ENCODE results near the gene TBC1D22A. TPM values are rescaled to one million over a fixed set of nuclear protein-coding genes. Genes with fewer than 3 reads are reported as not detected.

The TBC1D22A gene, protein sequence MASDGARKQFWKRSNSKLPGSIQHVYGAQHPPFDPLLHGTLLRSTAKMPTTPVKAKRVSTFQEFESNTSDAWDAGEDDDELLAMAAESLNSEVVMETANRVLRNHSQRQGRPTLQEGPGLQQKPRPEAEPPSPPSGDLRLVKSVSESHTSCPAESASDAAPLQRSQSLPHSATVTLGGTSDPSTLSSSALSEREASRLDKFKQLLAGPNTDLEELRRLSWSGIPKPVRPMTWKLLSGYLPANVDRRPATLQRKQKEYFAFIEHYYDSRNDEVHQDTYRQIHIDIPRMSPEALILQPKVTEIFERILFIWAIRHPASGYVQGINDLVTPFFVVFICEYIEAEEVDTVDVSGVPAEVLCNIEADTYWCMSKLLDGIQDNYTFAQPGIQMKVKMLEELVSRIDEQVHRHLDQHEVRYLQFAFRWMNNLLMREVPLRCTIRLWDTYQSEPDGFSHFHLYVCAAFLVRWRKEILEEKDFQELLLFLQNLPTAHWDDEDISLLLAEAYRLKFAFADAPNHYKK
- polyA plus RNA-seq: 9.3 and 10.4 TPM in 2 replicates
- polyA minus RNA-seq: 8.2 and 10.5 TPM in 2 replicates

DNA sequence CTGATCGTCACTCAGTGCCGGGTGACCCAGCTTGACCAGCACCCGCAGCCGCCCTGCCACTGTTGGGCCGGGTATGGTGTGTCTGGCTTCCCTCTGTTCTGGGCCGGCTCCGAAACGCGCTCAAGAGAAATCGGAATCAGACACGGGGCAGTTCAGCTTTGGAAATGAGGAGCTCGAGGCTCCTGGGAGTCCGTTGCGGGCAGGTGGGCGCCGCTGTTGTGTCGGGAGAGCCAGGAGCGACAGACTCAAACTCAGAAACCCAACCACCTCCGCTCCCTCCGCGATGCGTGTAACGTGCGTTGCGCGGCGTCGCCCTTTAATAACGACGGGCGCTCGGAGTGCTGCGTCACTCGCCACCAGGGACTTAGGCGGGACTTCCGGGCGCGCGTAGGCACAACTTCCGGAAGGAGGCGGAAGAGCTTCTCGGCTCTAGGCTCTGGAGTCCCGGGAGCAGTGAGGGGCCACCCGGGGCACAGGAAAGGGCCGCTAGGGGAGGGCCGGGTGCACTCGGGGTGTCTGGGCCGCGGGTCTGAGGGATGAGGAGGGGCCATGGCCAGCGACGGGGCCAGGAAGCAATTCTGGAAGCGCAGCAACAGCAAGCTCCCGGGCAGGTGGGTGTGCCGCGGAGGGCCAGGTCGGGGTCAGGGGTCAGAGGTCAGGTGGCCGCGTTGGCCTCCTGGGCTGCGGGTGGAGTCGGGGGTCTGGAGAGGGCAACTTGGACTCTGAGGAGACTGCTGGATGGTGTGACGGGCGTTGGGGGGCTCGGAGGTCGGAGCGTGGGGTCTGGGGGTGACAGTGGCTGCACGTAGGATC, at the start of gene TBC1D22A:
Gene TBC1D22A (plus strand): TSS at position 413 of the 813 bp plus-strand sequence. CDS start 137 bp downstream, at position 550.
- peak within 1 kb of the TSS; percentile 92 for H3K9ac ChIP-seq (ENCODE audit: low read length)
- H3F3A ChIP-seq (ENCODE audit: insufficient read depth, low read length, poor library complexity, severe bottlenecking): no peaks in the 10 kb centered on the region
- no peaks in the 10 kb centered on the region for H3K9me2 ChIP-seq (ENCODE audit: insufficient read depth, low read length)
- H3K4me2 ChIP-seq (ENCODE audit: low read length): peak within 1 kb of the TSS; percentile 93
- peak within 1 kb of the TSS; percentile 87 for H2AFZ ChIP-seq (ENCODE audit: low read depth, low read length)
- H3K4me3 ChIP-seq (ENCODE audit: low read length): peak within 1 kb of the TSS; percentile 81
- no peaks in the 10 kb centered on the region for H3K36me3 ChIP-seq (ENCODE audit: insufficient read depth, low read length)
- H3K9me3 ChIP-seq (ENCODE audit: low read length): no peaks in the 10 kb centered on the region
- TF ChIP-seq EP300 (conservative IDR thresholded peaks at IDR 0.05; ENCODE audit: poor library complexity, severe bottlenecking) (peak; percentile 87), MXI1 (conservative IDR thresholded peaks at IDR 0.05; ENCODE audit: poor library complexity, severe bottlenecking) (peak; percentile 99), RAD21 (conservative IDR thresholded peaks at IDR 0.05) (peak; percentile 42), POLR2AphosphoS5 (IDR thresholded peaks at IDR 0.05) (peak; percentile 98), TAF1 (IDR thresholded peaks at IDR 0.05; ENCODE audit: low read depth) (peak; percentile 86), SMC3 (conservative IDR thresholded peaks at IDR 0.05; ENCODE audit: poor library complexity) (peak; percentile 30), EZH2 (IDR thresholded peaks at IDR 0.05; ENCODE audit: borderline replicate concordance, insufficient read depth, low read length, poor library complexity, severe bottlenecking) (no peak)
- TF ChIP-seq, protein P1, sequence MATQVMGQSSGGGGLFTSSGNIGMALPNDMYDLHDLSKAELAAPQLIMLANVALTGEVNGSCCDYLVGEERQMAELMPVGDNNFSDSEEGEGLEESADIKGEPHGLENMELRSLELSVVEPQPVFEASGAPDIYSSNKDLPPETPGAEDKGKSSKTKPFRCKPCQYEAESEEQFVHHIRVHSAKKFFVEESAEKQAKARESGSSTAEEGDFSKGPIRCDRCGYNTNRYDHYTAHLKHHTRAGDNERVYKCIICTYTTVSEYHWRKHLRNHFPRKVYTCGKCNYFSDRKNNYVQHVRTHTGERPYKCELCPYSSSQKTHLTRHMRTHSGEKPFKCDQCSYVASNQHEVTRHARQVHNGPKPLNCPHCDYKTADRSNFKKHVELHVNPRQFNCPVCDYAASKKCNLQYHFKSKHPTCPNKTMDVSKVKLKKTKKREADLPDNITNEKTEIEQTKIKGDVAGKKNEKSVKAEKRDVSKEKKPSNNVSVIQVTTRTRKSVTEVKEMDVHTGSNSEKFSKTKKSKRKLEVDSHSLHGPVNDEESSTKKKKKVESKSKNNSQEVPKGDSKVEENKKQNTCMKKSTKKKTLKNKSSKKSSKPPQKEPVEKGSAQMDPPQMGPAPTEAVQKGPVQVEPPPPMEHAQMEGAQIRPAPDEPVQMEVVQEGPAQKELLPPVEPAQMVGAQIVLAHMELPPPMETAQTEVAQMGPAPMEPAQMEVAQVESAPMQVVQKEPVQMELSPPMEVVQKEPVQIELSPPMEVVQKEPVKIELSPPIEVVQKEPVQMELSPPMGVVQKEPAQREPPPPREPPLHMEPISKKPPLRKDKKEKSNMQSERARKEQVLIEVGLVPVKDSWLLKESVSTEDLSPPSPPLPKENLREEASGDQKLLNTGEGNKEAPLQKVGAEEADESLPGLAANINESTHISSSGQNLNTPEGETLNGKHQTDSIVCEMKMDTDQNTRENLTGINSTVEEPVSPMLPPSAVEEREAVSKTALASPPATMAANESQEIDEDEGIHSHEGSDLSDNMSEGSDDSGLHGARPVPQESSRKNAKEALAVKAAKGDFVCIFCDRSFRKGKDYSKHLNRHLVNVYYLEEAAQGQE (IDR thresholded peaks at IDR 0.05; ENCODE audit: borderline replicate concordance): peak; percentile 80
- TF ChIP-seq, protein P2, sequence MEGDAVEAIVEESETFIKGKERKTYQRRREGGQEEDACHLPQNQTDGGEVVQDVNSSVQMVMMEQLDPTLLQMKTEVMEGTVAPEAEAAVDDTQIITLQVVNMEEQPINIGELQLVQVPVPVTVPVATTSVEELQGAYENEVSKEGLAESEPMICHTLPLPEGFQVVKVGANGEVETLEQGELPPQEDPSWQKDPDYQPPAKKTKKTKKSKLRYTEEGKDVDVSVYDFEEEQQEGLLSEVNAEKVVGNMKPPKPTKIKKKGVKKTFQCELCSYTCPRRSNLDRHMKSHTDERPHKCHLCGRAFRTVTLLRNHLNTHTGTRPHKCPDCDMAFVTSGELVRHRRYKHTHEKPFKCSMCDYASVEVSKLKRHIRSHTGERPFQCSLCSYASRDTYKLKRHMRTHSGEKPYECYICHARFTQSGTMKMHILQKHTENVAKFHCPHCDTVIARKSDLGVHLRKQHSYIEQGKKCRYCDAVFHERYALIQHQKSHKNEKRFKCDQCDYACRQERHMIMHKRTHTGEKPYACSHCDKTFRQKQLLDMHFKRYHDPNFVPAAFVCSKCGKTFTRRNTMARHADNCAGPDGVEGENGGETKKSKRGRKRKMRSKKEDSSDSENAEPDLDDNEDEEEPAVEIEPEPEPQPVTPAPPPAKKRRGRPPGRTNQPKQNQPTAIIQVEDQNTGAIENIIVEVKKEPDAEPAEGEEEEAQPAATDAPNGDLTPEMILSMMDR (IDR thresholded peaks at IDR 0.05; ENCODE audit: poor library complexity, severe bottlenecking): peak; percentile 11
- no peaks in the 10 kb centered on the region for H3K27me3 ChIP-seq (ENCODE audit: insufficient read depth, low read depth, low read length)
- H4K20me1 ChIP-seq (ENCODE audit: insufficient read depth): no peaks in the 10 kb centered on the region
- H3K27ac ChIP-seq (ENCODE audit: low read length): peak within 1 kb of the TSS; percentile 92
- peaks cover 40% of the 10 kb centered on the region for H3K79me2 ChIP-seq (replicated peaks; ENCODE audit: insufficient read depth, low read length)

DNA sequence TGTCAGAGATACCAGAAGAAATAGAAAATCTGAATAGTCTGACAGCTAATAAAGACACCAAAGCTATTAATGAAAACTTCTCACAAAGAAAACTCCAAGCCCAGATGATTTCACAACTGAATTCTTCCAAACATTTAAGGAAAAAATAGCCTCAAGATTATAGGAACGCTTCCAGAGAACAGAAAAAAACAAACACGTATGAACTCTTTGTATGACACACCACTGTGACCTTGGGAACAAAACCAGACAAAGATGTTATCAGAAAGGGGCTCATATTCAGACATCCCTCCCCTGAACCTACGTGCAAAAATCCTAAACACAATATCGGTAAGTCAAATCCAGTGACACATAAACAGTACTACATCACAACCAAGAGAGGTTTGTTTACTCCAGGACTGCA, 47.9 kb upstream of the TBC1D22A start:
- Histone ChIP-seq H3K36me3 (ENCODE audit: insufficient read depth, low read length) (peaks cover 4% of the 10 kb centered on the region), H3K4me2 (ENCODE audit: low read length) (no peak overlapping the region), H3K9me2 (ENCODE audit: insufficient read depth, low read length) (no peaks in the 10 kb centered on the region)

More for the DNA sequence above, 47.9 kb upstream of the TBC1D22A start:
- Histone ChIP-seq H3K27ac (ENCODE audit: low read length) (no peak overlapping the region), H3K79me2 (replicated peaks; ENCODE audit: insufficient read depth, low read length) (no peaks in the 10 kb centered on the region), H3K9ac (ENCODE audit: low read length) (no peak overlapping the region), H4K20me1 (ENCODE audit: insufficient read depth) (no peaks in the 10 kb centered on the region), H3F3A (ENCODE audit: insufficient read depth, low read length, poor library complexity, severe bottlenecking) (no peaks in the 10 kb centered on the region), H3K4me3 (ENCODE audit: low read length) (no peak overlapping the region), H3K9me3 (ENCODE audit: low read length) (no peaks in the 10 kb centered on the region), H3K27me3 (ENCODE audit: insufficient read depth, low read depth, low read length) (no peaks in the 10 kb centered on the region), H2AFZ (ENCODE audit: low read depth, low read length) (no peak overlapping the region)
- no peak for TF ChIP-seq POLR2AphosphoS5 (IDR thresholded peaks at IDR 0.05)
- TF ChIP-seq, protein P1 (IDR thresholded peaks at IDR 0.05; ENCODE audit: borderline replicate concordance): no peak
- no peak for TF ChIP-seq SMC3 (conservative IDR thresholded peaks at IDR 0.05; ENCODE audit: poor library complexity)
- no peak for TF ChIP-seq EZH2 (IDR thresholded peaks at IDR 0.05; ENCODE audit: borderline replicate concordance, insufficient read depth, low read length, poor library complexity, severe bottlenecking)
- TF ChIP-seq EP300 (conservative IDR thresholded peaks at IDR 0.05; ENCODE audit: poor library complexity, severe bottlenecking): no peak
